Hepatic stellate cell (primary cell): ENCODE measurements around the gene CLK2.
A peak's percentile ranks its signal among the peaks of the same experiment; 100 is the strongest.
"Not testable (repeated sequence)": the region's sequence is repeated elsewhere in the genome, so short reads cannot be mapped to it uniquely, and the experiment has no call there.

Experiments used
- DNase-seq: peaks from one replicate; pipeline ENCODE4 v3.0.0; 2011; ENCODE audit warnings: low spot score

CLK2 gene

DNA sequence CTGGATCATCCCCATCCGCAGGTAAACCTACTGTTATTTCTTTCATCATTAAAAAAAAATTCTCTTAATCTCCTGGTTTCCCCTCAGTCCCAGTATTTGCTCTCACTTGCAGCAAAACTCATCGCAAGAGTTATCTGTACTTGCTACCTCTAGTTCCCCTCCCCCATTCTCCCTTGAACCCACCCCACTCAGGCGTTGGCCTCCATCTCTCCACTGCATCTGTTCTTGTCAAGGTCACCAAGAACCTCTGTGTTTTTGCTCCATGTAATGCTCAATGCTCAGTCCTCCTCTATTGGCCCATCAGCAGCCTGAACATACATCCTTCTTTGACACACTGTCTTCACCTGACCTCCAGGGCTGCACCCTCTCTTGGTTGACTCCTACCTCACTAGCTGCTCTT is 23.4 kb upstream of the CLK2 start:
- DNase-seq, result no peak

DNA sequence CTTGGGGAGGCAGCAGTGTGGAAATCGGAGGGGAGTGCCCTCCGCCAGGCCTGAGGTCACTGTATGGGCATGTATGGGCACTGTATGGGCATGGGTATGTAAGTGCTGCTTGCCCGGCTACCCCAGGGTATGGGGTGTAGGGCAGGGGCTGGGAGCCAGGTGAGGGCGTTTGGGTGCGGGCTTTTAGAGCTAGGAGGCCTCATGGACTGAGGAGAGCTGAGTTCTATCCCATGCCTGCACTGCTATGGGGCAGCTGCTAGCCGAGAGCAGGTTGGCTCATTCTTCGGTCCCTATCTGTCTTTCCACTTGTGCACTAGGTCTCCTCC is 22.6 kb upstream of the CLK2 start:
- no peak for DNase-seq

DNA sequence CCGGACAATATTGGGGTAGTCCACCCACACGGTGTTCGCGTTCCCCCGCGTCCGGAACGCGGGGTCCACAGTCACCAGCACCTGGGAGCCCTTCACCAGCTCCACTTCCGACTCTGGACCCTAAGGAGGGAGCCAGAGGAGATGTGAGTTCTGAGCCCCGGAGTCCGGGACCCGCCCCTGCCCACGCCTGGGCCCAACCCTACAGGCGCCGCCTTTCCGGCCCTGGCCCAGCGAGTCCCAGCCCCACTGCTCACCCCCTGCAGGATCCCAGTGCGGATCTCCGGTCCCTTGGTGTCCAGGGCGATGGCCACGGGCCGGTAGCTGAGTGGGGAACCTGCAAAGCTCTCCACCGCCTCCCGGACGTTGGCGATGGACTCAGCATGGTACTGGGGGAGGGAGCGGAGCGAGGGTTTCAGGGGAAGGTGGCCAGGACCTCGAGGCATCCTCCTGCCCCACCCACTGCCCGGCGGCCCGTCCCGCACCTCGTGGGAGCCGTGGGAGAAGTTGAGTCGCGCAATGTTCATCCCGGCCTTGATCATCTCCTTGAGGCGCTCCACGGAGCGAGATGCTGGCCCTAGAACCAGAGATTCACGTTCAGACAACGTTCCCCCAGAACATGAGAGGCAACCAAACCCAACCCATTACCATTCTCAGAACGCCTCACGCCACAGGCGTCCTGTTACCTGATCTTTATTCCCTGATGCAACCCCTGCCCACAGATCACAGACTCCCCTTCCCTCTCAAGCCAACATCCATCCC is 22.1 kb upstream of the CLK2 start:
- DNase-seq, result no peak

DNA sequence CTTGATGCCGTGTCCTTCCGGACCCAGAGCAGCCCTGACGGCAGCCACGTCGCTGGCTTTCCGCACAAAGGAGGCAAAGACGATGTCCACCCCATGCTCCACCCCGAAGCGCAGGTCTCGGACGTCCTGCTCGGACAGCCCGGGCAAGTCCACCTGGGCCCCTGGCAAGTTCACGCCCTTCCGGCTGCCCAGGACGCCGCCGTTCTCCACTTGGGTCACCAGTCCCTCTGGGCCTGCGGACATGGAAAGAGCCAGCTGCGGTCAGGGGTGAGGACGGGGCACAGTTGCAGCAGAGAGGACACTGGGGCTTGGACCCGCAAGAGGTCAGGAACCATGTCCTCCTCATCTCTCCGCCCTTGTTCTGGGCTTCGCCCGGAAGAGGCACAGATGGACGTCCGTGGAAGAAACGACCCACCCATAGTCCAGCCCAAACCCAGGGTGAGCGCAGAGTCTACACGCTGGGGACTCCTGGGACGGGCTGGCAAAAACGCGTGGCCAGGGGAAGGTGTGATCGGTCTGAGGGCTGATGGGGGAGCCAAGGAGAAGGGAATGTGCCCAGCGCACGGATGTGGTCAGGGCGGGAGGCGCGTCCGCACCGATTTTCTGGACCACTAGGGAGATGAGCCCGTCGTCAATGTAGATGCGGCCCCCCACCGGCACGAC is 21.3 kb upstream of the CLK2 start:
- DNase-seq, result no peak

GRCh38 chr1:155293086-155293749 is 19.9 kb upstream of the CLK2 start:
- DNase-seq, result no peak

DNA sequence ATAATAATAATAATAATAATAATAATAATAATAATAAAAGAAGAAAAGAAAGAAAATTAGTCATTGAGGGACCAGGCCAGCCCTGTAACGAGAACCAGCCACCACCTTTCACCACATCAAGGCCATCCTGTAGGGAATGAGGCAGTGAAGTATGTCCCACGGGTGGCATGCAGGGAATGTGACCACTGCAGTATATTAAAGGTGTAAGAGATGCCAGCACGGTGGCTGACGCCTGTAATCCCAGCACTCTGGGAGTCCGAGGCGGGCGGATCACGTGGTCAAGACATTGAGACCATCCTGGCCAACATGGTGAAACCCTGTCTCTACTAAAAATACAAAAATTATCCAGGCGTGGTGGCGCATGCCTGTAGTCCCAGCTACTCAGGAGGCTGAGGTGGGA is 17.7 kb upstream of the CLK2 start:
- not testable (repeated sequence) for DNase-seq

DNA sequence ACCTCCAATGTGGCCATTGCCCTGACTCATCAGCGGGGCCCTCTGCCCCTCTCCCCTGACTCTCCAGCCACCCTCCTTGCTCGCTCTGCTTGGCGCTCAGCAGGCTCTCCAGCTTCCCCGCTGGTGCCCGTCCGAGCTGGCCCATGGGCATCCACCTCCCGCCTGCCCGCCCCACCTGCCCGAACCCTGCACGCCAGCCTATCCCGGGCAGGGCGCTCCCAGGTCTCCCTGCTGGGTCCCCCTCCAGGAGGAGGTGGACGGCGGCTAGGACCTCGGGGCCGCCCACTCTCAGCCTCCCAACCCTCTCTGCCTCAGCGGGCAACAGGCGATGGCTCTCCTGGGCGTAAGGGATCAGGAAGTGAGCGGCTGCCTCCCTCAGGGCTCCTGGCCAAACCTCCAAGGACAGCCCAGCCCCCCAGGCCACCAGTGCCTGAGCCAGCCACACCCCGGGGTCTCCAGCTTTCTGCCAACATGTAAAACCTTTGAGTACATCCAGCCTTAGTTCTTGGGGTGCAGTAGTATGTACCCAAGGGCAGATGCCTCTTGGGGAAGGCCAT is 14.8 kb upstream of the CLK2 start:
- DNase-seq, result no peak

DNA sequence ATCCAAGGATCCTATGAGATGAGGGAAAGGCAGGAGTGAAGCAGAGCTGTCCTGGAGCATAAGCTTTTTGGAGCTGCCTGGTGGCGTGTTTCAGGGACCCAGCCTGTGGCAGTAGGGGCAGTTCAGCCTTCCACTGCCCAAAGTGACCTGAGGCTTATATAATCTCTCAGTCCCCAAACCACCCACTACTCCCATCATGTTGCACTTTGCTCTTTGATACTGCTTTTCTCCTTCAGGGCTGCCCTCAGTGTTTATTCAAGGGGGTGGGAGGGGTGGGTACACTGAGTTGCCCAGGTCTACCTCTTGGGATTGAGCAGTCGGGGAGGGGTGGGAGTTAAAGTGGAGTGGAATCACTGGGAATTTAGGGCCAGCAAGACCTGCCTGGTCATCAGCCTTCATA is 13.2 kb upstream of the CLK2 start:
- DNase-seq, result no peak

GRCh38 chr1:155285631-155286044 is 12.3 kb upstream of the CLK2 start:
- no peak for DNase-seq

- no peak for DNase-seq
Observed at GRCh38 chr1:155285063-155285462, 11.8 kb upstream of the CLK2 start.

DNA sequence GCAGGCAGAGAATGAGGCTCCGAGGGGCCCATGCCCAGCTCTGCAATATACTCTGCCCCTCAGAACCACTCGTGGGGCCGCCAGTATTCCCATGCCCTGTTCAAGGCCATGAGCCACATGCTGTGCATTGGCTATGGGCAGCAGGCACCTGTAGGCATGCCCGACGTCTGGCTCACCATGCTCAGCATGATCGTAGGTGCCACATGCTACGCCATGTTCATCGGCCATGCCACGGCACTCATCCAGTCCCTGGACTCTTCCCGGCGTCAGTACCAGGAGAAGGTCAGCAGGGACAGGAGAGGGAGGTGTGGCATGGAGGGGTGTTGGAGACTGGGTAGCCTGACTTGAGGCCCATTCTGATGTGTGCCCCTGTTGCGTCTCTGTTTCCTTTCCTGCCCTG is 11.2 kb upstream of the CLK2 start:
- no peak for DNase-seq

DNA sequence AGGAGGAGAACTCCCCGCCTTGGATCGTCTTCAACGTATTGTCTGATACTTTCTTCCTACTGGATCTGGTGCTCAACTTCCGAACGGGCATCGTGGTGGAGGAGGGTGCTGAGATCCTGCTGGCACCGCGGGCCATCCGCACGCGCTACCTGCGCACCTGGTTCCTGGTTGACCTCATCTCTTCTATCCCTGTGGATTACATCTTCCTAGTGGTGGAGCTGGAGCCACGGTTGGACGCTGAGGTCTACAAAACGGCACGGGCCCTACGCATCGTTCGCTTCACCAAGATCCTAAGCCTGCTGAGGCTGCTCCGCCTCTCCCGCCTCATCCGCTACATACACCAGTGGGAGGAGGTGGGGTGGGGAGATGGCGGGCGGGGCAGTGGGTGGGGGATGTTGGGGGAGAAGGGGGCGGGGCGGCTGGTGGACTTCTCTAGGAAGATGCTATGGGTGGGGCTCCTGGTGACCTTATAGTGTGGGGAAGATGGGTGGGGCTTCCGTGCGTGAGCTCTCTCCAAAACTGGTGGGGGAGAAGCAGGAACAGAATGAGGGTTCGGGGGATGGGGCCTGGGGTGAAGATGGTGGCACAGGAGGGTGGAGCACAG is 9.3 kb upstream of the CLK2 start:
- DNase-seq, result no peak

DNA sequence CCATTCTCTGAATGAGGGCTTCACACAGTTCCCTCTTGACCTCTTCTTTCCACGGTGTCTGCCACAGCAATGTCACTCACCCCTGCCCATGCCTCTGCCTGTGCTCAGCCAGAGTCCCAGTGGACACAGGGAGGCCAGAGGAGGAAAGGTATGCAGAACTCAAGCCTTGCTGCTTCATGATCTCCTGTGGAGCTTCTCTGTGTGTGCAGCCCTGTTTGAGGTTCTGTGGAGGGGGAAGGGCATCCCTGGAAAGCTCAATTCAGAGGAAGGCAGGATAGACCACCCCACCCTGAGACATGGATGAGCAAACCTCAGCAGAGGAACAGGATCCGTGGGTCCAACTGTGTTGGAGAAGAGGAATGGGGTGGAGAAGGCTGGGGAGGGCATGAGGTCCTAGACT is 6.0 kb upstream of the CLK2 start:
- no peak for DNase-seq

DNA sequence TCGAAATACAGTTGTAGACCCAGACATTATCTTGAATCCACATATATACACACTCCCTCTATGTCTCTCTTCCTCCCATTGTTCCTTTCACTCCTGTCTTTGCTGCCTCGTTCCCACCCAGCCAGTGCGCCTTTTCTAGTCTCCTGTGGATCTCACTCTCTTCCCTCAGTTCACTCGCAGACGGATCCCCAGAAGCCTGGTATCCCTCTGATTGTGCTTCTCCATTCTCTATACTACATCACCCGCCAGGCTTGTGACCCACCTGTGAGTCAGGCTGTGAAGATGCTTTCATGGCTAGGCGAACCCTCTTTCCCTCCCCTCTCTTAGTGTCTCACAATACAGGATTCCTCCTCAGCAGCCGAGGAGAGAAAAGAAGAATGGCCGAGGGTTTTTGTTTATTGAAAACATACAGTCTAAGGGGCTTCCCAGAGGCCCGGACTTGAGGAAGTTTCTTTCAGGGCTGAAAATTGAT is 5.4 kb upstream of the CLK2 start:
- DNase-seq, result no peak

DNA sequence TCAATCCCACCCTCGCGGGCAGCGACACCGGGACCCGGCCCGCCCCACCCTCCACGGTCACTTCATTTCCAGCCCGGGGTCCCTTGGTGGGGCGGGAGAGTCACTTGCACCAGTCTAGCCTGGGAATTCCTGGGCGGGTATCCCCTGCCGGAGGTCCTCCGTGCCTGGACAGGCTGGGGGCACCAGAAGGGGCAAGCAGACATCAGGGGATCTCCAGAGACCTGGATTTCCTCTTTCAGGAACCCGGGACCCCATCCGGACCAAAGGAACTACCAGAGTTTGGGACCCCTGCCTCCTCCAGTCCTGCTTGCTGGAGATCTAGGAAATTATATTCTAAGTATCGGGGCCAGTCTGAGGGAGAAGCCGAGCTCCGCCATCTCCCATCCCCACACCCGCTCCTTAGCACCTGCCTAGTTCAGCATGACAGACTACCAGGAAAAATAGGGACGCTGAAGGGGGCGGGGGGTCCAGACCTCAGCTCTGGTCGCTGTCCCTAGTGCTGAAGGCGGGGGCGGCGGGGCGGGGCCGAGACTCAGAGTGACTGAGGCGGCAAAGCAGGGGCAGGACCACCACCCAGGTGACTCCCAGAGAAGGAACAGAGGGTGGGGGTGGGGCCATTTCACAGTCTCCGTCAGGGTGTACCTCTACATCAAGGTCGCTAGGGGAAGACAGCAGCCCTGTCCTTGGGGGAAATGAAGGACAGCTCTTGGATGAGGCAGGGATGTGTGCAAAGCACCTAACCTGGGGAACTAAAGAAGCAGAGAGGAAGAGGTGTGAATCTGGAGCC is 4.8 kb upstream of the CLK2 start:
- peak; percentile 50 for DNase-seq

- DNase-seq, result peak; percentile 99
Observed at GRCh38 chr1:155277070-155277901, 4.0 kb upstream of the CLK2 start, which contains the start of gene HCN3. TSS of gene HCN3 (plus strand) at chr1:155277463. CDS start at chr1:155277591, 128 bp downstream.

GRCh38 chr1:155272466-155273342 is 600 bp downstream of the CLK2 start:
- DNase-seq, result peak; percentile 81

- no peak for DNase-seq
Observed at GRCh38 chr1:155269381-155269780, 3.9 kb downstream of the CLK2 start.

- no peak for DNase-seq
Observed at GRCh38 chr1:155268630-155269029, 4.7 kb downstream of the CLK2 start.

DNA sequence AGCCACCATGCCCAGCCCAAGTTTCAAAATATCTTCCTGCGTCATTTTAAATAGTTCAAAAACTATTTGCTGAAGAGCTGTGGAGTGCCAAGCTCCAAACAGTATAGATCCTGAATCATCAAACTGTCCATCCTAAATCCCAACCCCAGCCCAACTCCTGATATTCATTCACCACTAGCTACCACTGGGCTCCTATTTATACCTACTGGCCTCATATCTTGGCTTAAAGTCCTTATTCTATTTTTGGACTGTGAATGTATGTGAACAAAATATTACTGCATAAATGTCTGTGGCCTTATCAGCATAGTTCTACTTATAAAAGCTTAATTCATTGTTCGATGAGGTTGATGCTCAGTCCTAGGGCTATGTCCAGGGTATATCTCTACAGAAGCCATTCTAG is 5.9 kb downstream of the CLK2 start:
- no peak for DNase-seq
